ENCODE data around the gene LRRC25.

LRRC25 gene

DNA sequence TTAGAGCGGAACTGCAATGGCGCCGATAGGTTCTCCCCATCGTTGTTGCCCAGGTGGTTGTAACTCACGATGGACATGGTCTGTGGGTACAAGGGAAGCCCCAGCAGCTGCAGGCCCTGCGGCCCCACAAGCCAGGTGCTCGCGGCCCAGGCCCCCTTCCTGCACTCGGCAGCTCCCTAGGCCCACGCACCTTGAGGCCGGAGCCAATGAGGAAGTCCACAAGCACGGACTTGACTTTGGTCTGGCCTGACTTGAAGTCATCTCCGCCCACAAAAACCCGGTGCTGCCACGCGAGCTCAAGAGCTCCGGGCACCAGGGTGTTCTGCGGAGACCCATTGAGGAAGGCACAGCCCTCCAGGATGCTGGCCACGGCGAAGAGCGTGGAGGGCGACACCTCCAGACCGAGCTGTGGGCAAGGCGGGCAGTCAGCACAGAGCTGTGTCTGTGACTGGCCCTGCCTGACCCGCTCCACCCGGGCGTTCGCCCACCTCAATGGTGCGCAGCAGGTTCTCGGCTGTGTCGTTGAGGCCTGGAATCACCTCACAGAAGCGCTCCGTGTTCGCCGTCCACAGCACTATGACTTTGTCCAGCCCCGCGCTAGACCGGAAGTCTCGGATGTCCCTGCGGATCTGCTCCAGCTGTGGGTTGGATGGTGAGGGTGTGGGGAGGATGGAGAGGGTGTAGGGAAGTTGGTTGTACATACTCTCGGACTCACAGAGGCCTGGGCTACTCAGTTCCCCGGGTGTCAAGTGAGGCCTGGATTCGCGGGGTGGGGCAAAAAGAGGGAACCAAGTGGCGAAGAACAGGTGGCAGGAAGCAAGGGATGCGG lies 38.6 kb upstream of the LRRC25 start:
- no peak for DNase-seq

DNA sequence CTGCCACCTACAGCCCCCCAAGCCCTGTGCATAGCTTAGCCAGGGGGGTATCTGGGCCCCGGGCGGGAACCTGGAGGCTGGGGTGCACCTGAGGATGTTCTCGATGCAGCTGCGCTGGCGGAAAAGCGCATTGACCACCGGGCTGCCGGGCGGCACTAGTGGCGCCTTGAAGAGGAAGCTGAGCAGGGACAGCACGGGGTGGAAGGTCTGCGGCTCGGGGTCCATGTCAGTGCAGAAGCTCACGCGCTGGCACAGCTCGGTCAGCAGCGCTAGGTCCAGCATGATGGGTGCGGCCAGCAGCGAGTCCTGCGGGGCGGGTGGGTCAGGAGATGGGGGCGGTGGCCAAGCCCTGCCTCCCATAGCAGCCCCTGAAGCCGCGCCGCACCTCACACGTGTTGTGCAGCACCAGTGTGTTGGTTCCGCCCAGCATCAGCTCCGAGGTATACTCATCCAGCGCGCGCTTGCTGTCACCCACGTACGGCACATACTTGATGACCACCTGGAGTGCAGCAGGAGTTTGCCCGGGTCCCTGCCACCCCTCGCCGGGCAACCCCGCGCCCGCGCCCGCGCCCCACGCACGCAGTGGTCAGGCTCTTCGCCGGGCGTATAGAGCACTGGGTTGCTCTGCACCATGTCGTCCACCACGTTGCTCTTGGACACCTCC lies 37.9 kb upstream of the LRRC25 start:
- no peak for DNase-seq

DNA sequence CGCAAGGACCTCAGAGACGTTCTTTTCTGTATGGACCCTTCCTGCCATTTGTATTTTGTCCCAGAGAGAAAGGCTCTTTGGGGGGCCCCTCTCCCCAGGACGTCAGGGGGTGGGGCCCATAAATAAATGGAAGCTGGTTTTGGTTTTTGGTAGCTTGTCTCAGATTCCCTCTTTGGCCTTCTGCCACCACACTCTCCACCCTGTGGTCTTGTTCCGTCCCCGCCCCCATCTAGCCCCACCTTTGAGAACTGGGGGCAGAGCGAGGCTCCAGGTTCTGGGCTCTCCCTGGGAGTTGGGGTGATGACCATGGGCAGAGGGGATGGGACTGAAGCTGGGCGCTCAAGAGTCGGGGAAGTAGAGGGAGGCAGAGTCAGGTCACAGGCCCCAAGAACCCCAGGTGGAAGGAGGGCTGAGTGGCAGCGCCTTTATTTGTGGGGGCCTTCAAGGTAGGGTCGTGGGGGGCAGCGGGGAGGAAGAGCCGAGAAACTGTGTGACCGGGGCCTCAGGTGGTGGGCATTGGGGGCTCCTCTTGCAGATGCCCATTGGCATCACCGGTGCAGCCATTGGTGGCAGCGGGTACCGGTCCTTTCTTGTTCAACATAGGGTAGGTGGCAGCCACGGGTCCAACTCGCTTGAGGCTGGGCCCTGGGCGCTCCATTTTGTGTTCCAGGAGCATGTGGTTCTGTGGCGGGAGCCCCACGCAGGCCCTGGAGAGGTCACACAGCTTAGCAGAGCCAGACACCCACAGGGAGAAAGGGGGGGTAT lies 37.2 kb upstream of the LRRC25 start:
- DNase-seq = no peak

- no peak for DNase-seq
Measured at GRCh38 chr19:18433735-18434398, 36.4 kb upstream of the LRRC25 start.

- DNase-seq = peak in 1 of 2 donors; percentile 66
Measured at GRCh38 chr19:18433015-18433691, 35.7 kb upstream of the LRRC25 start.

DNA sequence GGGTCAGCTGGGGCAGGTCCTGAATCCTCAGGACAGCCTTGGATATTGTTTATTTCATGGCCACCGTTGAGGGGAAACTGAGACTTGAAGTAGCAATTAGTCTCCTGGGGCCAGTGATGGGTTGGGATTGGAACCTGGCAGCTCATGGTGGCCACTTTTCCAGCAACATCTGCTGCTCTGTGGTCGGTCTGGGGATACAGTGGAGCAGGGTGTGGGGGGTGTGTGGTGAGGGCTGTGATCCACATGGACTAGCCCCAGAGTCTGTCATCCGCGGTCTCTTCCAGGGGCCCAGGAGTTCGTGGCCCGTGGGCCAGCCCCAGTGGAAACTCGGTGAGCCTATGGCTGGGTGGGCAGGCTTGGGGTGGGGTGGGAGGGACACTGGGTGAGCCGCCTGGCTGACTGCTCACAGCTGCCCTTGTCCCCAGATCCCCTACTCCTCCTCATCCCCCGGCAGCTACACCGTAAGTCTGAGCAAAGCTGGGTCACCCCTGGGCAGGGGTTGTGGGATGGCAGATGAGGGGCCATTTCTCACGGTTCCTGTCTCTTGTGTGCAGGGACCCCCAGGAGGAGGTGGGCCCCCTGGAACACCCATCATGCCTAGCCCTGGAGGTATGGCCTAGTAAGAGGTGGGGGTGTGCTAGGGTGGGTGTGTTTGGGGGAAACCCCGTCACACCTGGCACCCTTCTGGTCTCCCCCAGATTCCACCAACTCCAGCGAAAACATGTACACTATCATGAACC lies 35.0 kb upstream of the LRRC25 start:
- DNase-seq = no peak

- no peak for DNase-seq
Measured at GRCh38 chr19:18431351-18432197, 34.2 kb upstream of the LRRC25 start.

GRCh38 chr19:18430417-18431144 lies 33.2 kb upstream of the LRRC25 start:
- no peak for DNase-seq

- peak in 1 of 2 donors; percentile 46 for DNase-seq
Measured at GRCh38 chr19:18429717-18430416, 32.4 kb upstream of the LRRC25 start.

- DNase-seq = peak; percentile 91
Measured at GRCh38 chr19:18428787-18429674, 31.6 kb upstream of the LRRC25 start.

DNA sequence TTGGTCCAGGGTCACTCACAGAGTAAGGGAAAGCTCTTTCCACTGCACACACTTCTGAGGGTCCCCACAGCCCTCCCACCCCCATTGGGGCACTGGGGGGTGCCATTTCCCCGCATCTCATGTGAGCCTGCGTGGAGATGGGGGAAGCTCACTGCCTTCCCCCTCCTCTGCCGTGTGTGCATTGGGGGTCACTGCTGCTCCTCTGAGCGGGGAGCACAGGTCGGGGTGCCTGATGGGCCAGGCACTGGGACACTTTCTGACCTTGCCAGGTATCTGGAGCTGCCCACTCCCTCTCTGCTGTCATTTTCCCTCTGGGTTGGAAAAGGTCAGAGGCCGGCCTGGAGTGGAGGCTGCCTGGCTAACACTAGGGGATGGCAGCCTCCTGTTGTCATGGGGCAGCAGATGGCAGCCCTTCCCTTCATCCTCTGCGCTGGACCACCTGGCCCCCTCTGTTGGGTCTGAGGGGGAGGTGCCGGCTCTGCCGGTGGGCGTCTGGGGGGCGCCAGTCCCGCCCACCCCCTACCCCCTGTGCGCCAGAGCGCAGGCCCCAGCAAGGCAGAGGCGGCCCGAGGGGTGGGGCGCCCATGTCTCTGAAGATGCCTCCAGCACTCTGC lies 30.9 kb upstream of the LRRC25 start:
- DNase-seq = no peak

DNA sequence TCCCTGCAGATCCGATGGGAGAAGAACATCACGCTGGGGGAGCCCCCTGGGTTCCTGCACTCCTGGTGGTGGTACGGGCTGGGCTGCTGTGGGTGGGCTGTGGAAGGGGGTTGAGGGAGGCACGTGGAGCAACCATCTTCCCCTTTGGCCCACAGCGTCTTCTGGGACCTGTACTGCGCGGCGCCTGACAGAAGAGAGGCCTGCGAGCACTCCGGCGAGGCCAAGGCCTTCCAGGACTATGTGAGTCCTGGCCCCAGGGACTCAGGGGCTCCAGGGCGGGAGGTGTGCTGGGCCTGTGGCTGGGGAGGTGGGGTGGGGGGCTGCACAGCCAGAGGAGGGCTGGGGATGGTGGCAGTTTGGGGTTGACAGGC lies 30.3 kb upstream of the LRRC25 start:
- no peak for DNase-seq

DNA sequence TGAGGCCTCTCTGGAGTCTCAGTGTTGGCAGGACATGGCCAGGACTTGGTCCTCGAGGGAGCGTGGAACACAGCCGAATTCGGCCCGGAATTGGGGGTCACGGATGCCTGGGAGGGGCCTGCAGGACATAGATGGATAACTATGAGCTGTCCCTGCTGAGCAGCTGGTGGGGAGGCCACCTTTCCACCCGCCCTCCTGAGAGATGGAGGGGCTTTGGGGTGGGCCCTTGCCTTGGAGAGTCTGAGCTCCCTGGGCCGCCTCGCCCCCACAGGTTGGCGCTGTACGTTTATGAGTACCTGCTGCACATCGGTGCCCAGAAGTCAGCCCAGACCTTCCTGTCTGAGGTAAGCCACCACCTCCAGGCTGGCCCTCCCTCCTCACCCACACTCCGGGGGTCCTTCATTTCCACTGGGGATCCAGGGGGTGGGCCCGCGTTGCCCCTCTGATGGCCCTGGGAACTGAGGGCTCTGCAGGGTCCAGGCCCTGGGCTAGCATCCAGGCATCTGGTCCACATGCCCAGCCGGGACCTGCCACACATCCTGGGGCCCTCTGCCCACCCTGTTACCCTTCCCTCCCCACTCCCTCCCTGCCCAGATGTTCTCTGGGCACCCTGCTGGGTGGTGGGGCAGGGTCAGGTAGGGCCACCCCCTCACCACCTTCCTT lies 29.8 kb upstream of the LRRC25 start:
- no peak for DNase-seq

DNA sequence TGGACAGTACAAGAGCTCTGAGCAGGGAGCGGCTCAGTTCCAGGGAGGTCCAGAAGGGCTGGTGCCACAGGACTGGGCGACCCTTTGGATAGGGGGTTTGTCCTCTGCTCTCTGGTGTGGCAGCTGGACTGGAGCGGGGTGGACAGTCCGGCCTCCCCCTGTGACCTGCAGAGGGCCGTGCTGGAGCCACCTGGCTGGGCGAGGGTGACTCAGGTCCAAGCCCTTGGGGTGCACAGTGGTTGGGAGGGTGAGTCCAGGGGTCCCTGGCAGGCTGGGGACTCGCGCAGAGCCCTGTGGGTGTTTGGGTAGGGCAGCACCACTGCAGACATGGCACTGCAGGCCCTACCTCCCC lies 29.0 kb upstream of the LRRC25 start:
- no peak for DNase-seq

GRCh38 chr19:18425515-18426415 lies 28.3 kb upstream of the LRRC25 start:
- no peak for DNase-seq

GRCh38 chr19:18424890-18425514 lies 27.6 kb upstream of the LRRC25 start:
- DNase-seq = no peak
